Mesenchymal stem cell (in vitro differentiated cells and primary cell): Measurements from ENCODE around the gene C1QTNF2.

Source experiments
- DNase-seq: peaks from one replicate; pipeline ENCODE4 v3.0.0-alpha.2; 2013
- H2AFZ ChIP-seq: one replicate; pipeline ENCODE4 v1.6.1; 2013; ENCODE audit warnings: low read depth, mild to moderate bottlenecking, control low read depth, inconsistent platforms, low read length, moderate library complexity
- H2AK5ac ChIP-seq: 2 replicates; pipeline ENCODE4 v1.6.1; 2013; ENCODE audit warnings: low read length, moderate library complexity, mild to moderate bottlenecking, inconsistent platforms; ENCODE audit not compliant: severe bottlenecking
- H2BK120ac ChIP-seq: one replicate; pipeline ENCODE4 v1.6.1; 2013; ENCODE audit warnings: low read depth, mild to moderate bottlenecking, inconsistent platforms, low read length, moderate library complexity
- H2BK12ac ChIP-seq, 2 experiments: one replicate each; pipeline ENCODE4 v1.6.1; 2013; ENCODE audit warnings: inconsistent platforms in 2 of 2, low read length in 2 of 2, mild to moderate bottlenecking in 2 of 2, moderate library complexity in 2 of 2, control low read depth in 1 of 2
- H2BK15ac ChIP-seq: one replicate; pipeline ENCODE4 v1.6.1; 2013; ENCODE audit warnings: mild to moderate bottlenecking, low read depth, inconsistent platforms; ENCODE audit not compliant: poor library complexity, severe bottlenecking
- H2BK5ac ChIP-seq: 2 replicates; pipeline ENCODE4 v1.6.1; 2013; ENCODE audit warnings: low read depth, mild to moderate bottlenecking, low read length, control low read depth, inconsistent platforms; ENCODE audit not compliant: poor library complexity, severe bottlenecking
- H3K14ac ChIP-seq, 2 experiments: one replicate each; pipeline ENCODE4 v1.6.1; 2013; ENCODE audit warnings: inconsistent platforms in 2 of 2, low read length in 2 of 2, control low read depth in 1 of 2, mild to moderate bottlenecking in 1 of 2, moderate library complexity in 1 of 2
- H3K18ac ChIP-seq, 2 experiments: one replicate each; pipeline ENCODE4 v1.6.1; 2013; ENCODE audit warnings: inconsistent platforms in 2 of 2, low read length in 2 of 2, control low read depth in 1 of 2, low read depth in 1 of 2, mild to moderate bottlenecking in 1 of 2
- H3K23ac ChIP-seq, 2 experiments: one replicate each; pipeline ENCODE4 v1.6.1; 2013; ENCODE audit warnings: inconsistent platforms in 2 of 2, low read length in 2 of 2, mild to moderate bottlenecking in 2 of 2, moderate library complexity in 2 of 2, control low read depth in 1 of 2
- H3K27ac ChIP-seq: 2 replicates; pipeline ENCODE4 v1.5.1; 2013; ENCODE audit warnings: mild to moderate bottlenecking, moderate library complexity, low read length, control low read depth, inconsistent platforms; ENCODE audit not compliant: poor library complexity, severe bottlenecking
- H3K27me3 ChIP-seq, 2 experiments: 2 replicates each; pipeline versions ENCODE4 v1.6.1 to v1.7.0; 2013; ENCODE audit warnings: low read length in 2 of 2, mild to moderate bottlenecking in 2 of 2, moderate library complexity in 2 of 2, control low read depth in 1 of 2, inconsistent platforms in 1 of 2; ENCODE audit not compliant: control insufficient read depth in 1 of 2, insufficient read depth in 1 of 2
- H3K36me3 ChIP-seq, 2 experiments: 2 replicates each; pipeline versions ENCODE4 v1.6.1 to v1.7.0; 2013; ENCODE audit warnings: low read length in 2 of 2, control low read depth in 1 of 2, inconsistent platforms in 1 of 2, low read depth in 1 of 2, mild to moderate bottlenecking in 1 of 2; ENCODE audit not compliant: insufficient read depth in 2 of 2, control insufficient read depth in 1 of 2
- H3K4ac ChIP-seq, 2 experiments: one replicate each; pipeline ENCODE4 v1.6.1; 2013; ENCODE audit warnings: inconsistent platforms in 2 of 2, low read length in 2 of 2, mild to moderate bottlenecking in 2 of 2, moderate library complexity in 2 of 2, control low read depth in 1 of 2, low read depth in 1 of 2
- H3K4me1 ChIP-seq: 2 replicates; pipeline ENCODE4 v1.6.1; 2013; ENCODE audit warnings: low read depth, low read length, control low read depth; ENCODE audit not compliant: control insufficient read depth, insufficient read depth
- H3K4me2 ChIP-seq: 2 replicates; pipeline ENCODE4 v1.6.1; 2013; ENCODE audit warnings: low read length, mild to moderate bottlenecking, inconsistent platforms; ENCODE audit not compliant: poor library complexity, severe bottlenecking
- H3K4me3 ChIP-seq, 2 experiments: 2 replicates each; pipeline versions ENCODE4 v1.5.1 to v1.7.0; 2013; ENCODE audit warnings: low read length in 2 of 2, mild to moderate bottlenecking in 2 of 2, control low read depth in 1 of 2, low read depth in 1 of 2; ENCODE audit not compliant: insufficient read depth in 1 of 2
- H3K79me1 ChIP-seq: replicated peaks from 2 replicates; pipeline ENCODE4 v1.6.1; 2013; ENCODE audit warnings: mild to moderate bottlenecking, control low read depth, low read length, inconsistent platforms; ENCODE audit not compliant: poor library complexity, severe bottlenecking
- H3K9ac ChIP-seq: 2 replicates; pipeline ENCODE4 v1.7.0; 2013; ENCODE audit warnings: mild to moderate bottlenecking, low read length, moderate library complexity
- H3K9me3 ChIP-seq: 2 replicates; pipeline ENCODE4 v1.7.0; 2013; ENCODE audit warnings: mild to moderate bottlenecking, low read length; ENCODE audit not compliant: control insufficient read depth
- H4K8ac ChIP-seq: one replicate; pipeline ENCODE4 v1.6.1; 2013; ENCODE audit warnings: inconsistent platforms, mild to moderate bottlenecking, low read length, moderate library complexity
- H4K91ac ChIP-seq: one replicate; pipeline ENCODE4 v1.6.1; 2013; ENCODE audit warnings: mild to moderate bottlenecking, low read length, inconsistent platforms
- WGBS: methylation state at CpG from one replicate; pipeline ENCODE4 v1.1.7; 2013; ENCODE audit warnings: mixed read lengths; 5-methylcytosine and 5-hydroxymethylcytosine counted together

The C1QTNF2 gene

GRCh38 chr5:160354666-160355065, 15.8 kb downstream of the C1QTNF2 start:
- Histone ChIP-seq H3K79me1 (no peaks in the 10 kb centered on the region), H2BK120ac (no peak overlapping the region), H2AK5ac (no peak overlapping the region), H3K4ac (no peak overlapping the region), H3K27me3 (no peaks in the 10 kb centered on the region), H2AFZ (no peak overlapping the region), H3K14ac (no peak overlapping the region), H2BK5ac (no peak overlapping the region), H3K4me1 (no peaks in the 10 kb centered on the region), H3K9ac (no peak overlapping the region), H2BK12ac (no peak overlapping the region), H3K18ac (no peak overlapping the region), H2BK15ac (no peak overlapping the region), H4K91ac (peak overlapping the region; percentile 41), H3K27ac (no peak overlapping the region), H4K8ac (no peak overlapping the region), H3K4me2 (no peak overlapping the region), H3K4me3 (no peak overlapping the region), H3K23ac (no peak overlapping the region), H3K36me3 (no peaks in the 10 kb centered on the region), H3K9me3 (no peaks in the 10 kb centered on the region)
- no peak for DNase-seq
- WGBS, result 90% methylated on average over 14 of the region's 14 CpGs

GRCh38 chr5:160353379-160353778, 17.0 kb downstream of the C1QTNF2 start:
- no peak overlapping the region for H3K4me2 ChIP-seq
- no peak overlapping the region for H4K91ac ChIP-seq
- no peak overlapping the region for H2AK5ac ChIP-seq
- no peak overlapping the region for H2BK12ac ChIP-seq
- no peak overlapping the region for H2BK5ac ChIP-seq
- H3K27ac ChIP-seq, result no peak overlapping the region
- H3K27me3 ChIP-seq, result no peaks in the 10 kb centered on the region
- no peak overlapping the region for H2BK15ac ChIP-seq
- no peaks in the 10 kb centered on the region for H3K4me1 ChIP-seq
- no peak overlapping the region for H3K14ac ChIP-seq
- H4K8ac ChIP-seq, result no peak overlapping the region
- no peak overlapping the region for H3K4me3 ChIP-seq
- H2BK120ac ChIP-seq, result no peak overlapping the region
- H2AFZ ChIP-seq, result no peak overlapping the region
- H3K36me3 ChIP-seq, result no peaks in the 10 kb centered on the region
- no peak for DNase-seq
- no peak overlapping the region for H3K9ac ChIP-seq
- no peak overlapping the region for H3K18ac ChIP-seq
- no peaks in the 10 kb centered on the region for H3K79me1 ChIP-seq
- WGBS, result 97% methylated on average over 7 of the region's 8 CpGs
- no peak overlapping the region for H3K23ac ChIP-seq
- no peaks in the 10 kb centered on the region for H3K9me3 ChIP-seq
- H3K4ac ChIP-seq, result no peak overlapping the region

GRCh38 chr5:160352308-160352707, 18.1 kb downstream of the C1QTNF2 start:
- H4K91ac ChIP-seq, result no peak overlapping the region
- no peak overlapping the region for H3K23ac ChIP-seq
- no peak overlapping the region for H3K18ac ChIP-seq
- no peak overlapping the region for H2AK5ac ChIP-seq
- H2AFZ ChIP-seq, result no peak overlapping the region
- no peak overlapping the region for H2BK5ac ChIP-seq
- H3K14ac ChIP-seq, result no peak overlapping the region
- no peaks in the 10 kb centered on the region for H3K4me1 ChIP-seq
- 98% methylated on average over 4 of the region's 4 CpGs for WGBS
- no peak overlapping the region for H2BK120ac ChIP-seq
- H3K36me3 ChIP-seq, result no peaks in the 10 kb centered on the region
- no peaks in the 10 kb centered on the region for H3K9me3 ChIP-seq
- no peak overlapping the region for H3K4me3 ChIP-seq
- H3K9ac ChIP-seq, result no peak overlapping the region
- no peaks in the 10 kb centered on the region for H3K27me3 ChIP-seq
- peak overlapping the region in 1 of 2 experiments; percentile 12 for H2BK12ac ChIP-seq
- no peak overlapping the region for H3K4me2 ChIP-seq
- no peaks in the 10 kb centered on the region for H3K79me1 ChIP-seq
- no peak for DNase-seq
- no peak overlapping the region for H4K8ac ChIP-seq
- no peak overlapping the region for H3K27ac ChIP-seq
- no peak overlapping the region for H2BK15ac ChIP-seq
- H3K4ac ChIP-seq, result no peak overlapping the region

- Histone ChIP-seq H4K8ac (no peak overlapping the region), H2AFZ (no peak overlapping the region), H3K23ac (no peak overlapping the region), H4K91ac (no peak overlapping the region), H3K9ac (no peak overlapping the region), H3K4ac (no peak overlapping the region), H3K27me3 (peaks cover 0 to 3% of the 10 kb centered on the region in 2 experiments), H2BK5ac (no peak overlapping the region), H3K14ac (no peak overlapping the region), H2BK12ac (no peak overlapping the region), H2BK120ac (no peak overlapping the region), H3K4me2 (no peak overlapping the region), H3K18ac (no peak overlapping the region), H3K4me3 (no peak overlapping the region), H3K79me1 (no peaks in the 10 kb centered on the region), H3K27ac (no peak overlapping the region), H3K9me3 (no peaks in the 10 kb centered on the region), H2AK5ac (no peak overlapping the region), H3K36me3 (no peaks in the 10 kb centered on the region), H2BK15ac (no peak overlapping the region), H3K4me1 (peaks cover 3% of the 10 kb centered on the region)
- no peak for DNase-seq
- 81% methylated on average over 4 of the region's 4 CpGs for WGBS
These were observed 20.5 kb downstream of the C1QTNF2 start for GRCh38 chr5:160349935-160350303.
